ENCODE results near the gene MAX. TPM values are rescaled to one million over a fixed set of nuclear protein-coding genes. Genes with fewer than 3 reads are reported as not detected.

Gene MAX
- total and polyA plus RNA-seq, 9 of the 15 experiments (the other 6 are each of a cell fraction or from before 2014, with no cell fraction given) = 15.4 to 96.5 (median 51.6) TPM

DNA sequence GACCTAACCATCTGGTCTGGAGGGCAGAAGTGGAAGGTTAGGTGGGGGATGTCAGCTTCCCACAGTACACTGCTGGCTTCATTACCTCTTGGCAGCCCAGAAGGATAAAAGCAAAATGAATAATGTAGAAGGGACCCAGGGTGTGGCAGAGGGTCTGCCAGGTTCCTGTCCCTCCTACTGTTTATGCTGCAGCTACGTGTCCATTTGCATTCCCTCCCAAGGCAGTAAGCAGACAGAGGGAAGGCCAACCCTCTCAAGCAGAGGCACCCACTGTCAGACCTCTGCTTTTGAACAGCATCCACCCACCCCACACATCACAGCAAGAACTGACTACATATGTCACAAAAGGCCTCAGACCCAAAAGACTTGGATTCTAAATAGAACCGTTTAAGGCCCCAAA is 19.4 kb downstream of the MAX start:
- POLR2A ChIA-PET = interaction anchor here (1.4 kb wide), 1 partner anchor 9 kb away, joined by 6 read pairs; no protein-coding TSS in a partner anchor
- intact Hi-C loops (cut with micrococcal nuclease) = no loop called here
- WGBS (ENCODE audit: insufficient coverage, low coverage, missing lambda C conversion rate) = 82% methylated on average over 2 of the region's 2 CpGs
- no peak overlapping the region for H2AFZ ChIP-seq (ENCODE audit: low read depth, low read length)
- H3K36me3 ChIP-seq (ENCODE audit: control insufficient read depth, insufficient read depth, low read length) = peaks cover 84% of the 10 kb centered on the region
- H3K27me3 ChIP-seq (ENCODE audit: control insufficient read depth in 2 of 2, insufficient read depth in 2 of 2, low read length in 2 of 2) = no peaks in the 10 kb centered on the region
- no peak overlapping the region for H3K4me2 ChIP-seq (ENCODE audit: insufficient read depth, low read length)
- CTCF ChIA-PET (ENCODE audit: low intra/inter-chr PET ratio) = no interaction called here
- no peak overlapping the region for H3K4me3 ChIP-seq
- in situ Hi-C loops (cut with MboI) = no loop called here
- H3K27ac ChIP-seq (ENCODE audit: extremely low read depth, low read depth, low read length) = no peak overlapping the region
- no TSS peak for BruUV-seq (replicated peaks)
- no peaks in the 10 kb centered on the region for H3K9me1 ChIP-seq (ENCODE audit: control insufficient read depth, insufficient read depth, low read length)
- FAIRE-seq (no peak), ATAC-seq (no peak), DNase-seq (ENCODE audit: extremely low read depth in 1 of 4, low spot score in 3 of 4) (no peak)
- H3K9me3 ChIP-seq (replicated peaks; ENCODE audit: control insufficient read depth, insufficient read depth, low read depth, low read length) = peaks cover 2% of the 10 kb centered on the region; the same call in 1 of the 2 replicates
- no peak overlapping the region for H3K9ac ChIP-seq (ENCODE audit: insufficient read depth in 1 of 2, low read depth in 2 of 2, low read length in 2 of 2)
- no peaks in the 10 kb centered on the region for H4K20me1 ChIP-seq (replicated peaks; ENCODE audit: control insufficient read depth, insufficient read depth, low read length)
- H3K79me2 ChIP-seq (ENCODE audit: control insufficient read depth, insufficient read depth, low read length) = peaks cover 16% of the 10 kb centered on the region; the same call in 2 of the 3 replicates
- H3K4me1 ChIP-seq (replicated peaks in 1 of 2; ENCODE audit: control insufficient read depth in 2 of 2, insufficient read depth in 2 of 2, low read length in 2 of 2) = peaks cover 0 to 12% of the 10 kb centered on the region in 2 experiments; a peak in 3 of 5 replicates
- TF ChIP-seq EP400 (IDR thresholded peaks at IDR 0.05) (no peak), NCOA2 (IDR thresholded peaks at IDR 0.05; ENCODE audit: partially characterized antibody in 2 of 2) (no peak), TAL1 (IDR thresholded peaks at IDR 0.05) (no peak), FOXP1 (CRISPR knock-in tag; IDR thresholded peaks at IDR 0.05) (no peak), ZNF239 (CRISPR knock-in tag; IDR thresholded peaks at IDR 0.05) (no peak), NFE2L1 (tag; IDR thresholded peaks at IDR 0.05; ENCODE audit: borderline replicate concordance, low read depth) (no peak), GTF2F1 (IDR thresholded peaks at IDR 0.05; ENCODE audit: low read depth, low read length) (no peak)
- TF ChIP-seq, protein P1, sequence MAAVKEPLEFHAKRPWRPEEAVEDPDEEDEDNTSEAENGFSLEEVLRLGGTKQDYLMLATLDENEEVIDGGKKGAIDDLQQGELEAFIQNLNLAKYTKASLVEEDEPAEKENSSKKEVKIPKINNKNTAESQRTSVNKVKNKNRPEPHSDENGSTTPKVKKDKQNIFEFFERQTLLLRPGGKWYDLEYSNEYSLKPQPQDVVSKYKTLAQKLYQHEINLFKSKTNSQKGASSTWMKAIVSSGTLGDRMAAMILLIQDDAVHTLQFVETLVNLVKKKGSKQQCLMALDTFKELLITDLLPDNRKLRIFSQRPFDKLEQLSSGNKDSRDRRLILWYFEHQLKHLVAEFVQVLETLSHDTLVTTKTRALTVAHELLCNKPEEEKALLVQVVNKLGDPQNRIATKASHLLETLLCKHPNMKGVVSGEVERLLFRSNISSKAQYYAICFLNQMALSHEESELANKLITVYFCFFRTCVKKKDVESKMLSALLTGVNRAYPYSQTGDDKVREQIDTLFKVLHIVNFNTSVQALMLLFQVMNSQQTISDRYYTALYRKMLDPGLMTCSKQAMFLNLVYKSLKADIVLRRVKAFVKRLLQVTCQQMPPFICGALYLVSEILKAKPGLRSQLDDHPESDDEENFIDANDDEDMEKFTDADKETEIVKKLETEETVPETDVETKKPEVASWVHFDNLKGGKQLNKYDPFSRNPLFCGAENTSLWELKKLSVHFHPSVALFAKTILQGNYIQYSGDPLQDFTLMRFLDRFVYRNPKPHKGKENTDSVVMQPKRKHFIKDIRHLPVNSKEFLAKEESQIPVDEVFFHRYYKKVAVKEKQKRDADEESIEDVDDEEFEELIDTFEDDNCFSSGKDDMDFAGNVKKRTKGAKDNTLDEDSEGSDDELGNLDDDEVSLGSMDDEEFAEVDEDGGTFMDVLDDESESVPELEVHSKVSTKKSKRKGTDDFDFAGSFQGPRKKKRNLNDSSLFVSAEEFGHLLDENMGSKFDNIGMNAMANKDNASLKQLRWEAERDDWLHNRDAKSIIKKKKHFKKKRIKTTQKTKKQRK (IDR thresholded peaks at IDR 0.05; ENCODE audit: borderline replicate concordance, low read depth, low read length) = no peak
- TF ChIP-seq, protein P2, sequence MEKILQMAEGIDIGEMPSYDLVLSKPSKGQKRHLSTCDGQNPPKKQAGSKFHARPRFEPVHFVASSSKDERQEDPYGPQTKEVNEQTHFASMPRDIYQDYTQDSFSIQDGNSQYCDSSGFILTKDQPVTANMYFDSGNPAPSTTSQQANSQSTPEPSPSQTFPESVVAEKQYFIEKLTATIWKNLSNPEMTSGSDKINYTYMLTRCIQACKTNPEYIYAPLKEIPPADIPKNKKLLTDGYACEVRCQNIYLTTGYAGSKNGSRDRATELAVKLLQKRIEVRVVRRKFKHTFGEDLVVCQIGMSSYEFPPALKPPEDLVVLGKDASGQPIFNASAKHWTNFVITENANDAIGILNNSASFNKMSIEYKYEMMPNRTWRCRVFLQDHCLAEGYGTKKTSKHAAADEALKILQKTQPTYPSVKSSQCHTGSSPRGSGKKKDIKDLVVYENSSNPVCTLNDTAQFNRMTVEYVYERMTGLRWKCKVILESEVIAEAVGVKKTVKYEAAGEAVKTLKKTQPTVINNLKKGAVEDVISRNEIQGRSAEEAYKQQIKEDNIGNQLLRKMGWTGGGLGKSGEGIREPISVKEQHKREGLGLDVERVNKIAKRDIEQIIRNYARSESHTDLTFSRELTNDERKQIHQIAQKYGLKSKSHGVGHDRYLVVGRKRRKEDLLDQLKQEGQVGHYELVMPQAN (IDR thresholded peaks at IDR 0.05; ENCODE audit: borderline replicate concordance) = no peak

Measured in K562 (cell line).